Myocyte (in vitro differentiated cells): ENCODE measurements around the gene C16orf74. TPM values are rescaled to one million over a fixed set of nuclear protein-coding genes. Genes with fewer than 3 reads are reported as not detected.

Experiments used
- DNase-seq: peaks from one replicate; pipeline ENCODE4 v3.0.0-alpha.2; 2012; ENCODE audit warnings: low read depth
- microRNA counts: library from miRNA; unstranded; fragments of <30 nt; microRNA quantifications from one replicate; lab custom pipeline; 2016
- microRNA-seq: library from miRNA; unstranded; fragments of <30 nt; microRNA quantifications from one replicate; pipeline ENCODE4, GENCODE V29; 2016
- total RNA-seq: library from RNA; depleted of rRNA; stranded (reverse); fragments of >200 nt; gene quantifications from 2 replicates; pipeline ENCODE4 v1.2.3, GENCODE V29; 2014

C16orf74 gene
- total RNA-seq, 1 donor from 2014 or later: 0.16 TPM

DNA sequence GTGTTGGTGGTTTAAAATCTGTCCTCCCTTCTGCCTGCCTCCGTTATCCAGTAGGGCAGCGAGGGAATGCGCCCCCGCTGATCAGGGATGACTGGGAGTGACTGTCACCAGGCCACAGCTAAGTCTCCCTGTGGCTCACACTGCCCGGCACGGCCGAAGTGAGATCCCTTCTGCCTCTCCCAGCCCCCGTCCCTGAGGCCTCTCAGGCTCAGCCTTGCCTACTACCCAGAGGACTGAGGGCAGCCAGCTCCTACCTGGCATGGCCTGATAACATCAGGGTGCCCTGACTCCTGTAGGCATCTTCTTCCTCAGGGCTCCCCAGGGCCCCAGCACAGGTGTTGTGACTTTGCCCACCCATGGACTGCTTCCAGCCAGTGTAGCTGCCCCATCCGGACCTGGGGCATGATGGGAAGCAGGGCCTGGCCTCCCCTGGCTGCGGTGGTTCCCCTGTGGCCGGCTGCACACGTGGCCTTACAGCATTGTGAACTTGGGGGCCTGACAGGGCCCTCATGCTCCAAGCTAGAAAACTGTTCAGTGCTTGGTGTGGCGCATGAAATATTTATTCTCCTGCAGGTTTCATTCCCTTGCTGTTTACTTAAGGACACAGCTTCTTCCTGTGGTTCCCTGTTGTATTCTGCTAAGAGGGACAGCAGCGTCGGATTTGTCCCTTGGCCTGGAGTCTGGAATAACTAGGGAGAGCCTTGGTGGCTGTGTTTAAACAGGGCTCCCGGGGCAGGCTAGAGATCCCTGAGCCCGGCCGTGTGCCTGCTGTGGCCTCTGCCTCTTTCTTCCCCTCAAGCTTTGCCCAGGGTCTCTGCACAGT lies 92.2 kb downstream of the C16orf74 start:
- DNase-seq: no peak

DNA sequence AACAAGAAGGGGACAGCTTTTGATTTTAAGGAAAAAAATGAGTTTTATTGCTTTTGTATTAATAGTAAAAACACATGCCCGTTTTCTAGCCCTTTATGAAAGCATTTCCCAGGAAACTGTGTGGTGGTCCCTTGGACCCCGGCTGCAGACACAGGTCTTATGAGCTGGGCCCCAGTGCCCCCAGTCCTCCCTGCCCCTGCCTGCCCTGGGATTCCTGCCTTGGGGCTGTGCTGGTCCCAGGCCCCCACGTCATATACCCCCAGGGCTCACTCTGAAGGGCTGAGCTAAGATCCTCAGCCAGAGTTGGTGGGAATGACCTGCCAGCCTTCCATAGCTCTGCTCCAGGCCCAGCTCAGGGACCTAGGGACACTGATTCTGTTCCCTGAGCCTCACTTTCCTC lies 92.9 kb downstream of the C16orf74 start:
- no peak for DNase-seq

MicroRNAs within 50 kb of the gene (microRNA counts, 767-probe panel; counts per million panel counts)
- microRNA hsa-miR-1910 (lab: Ali Mortazavi, UCI): not detected

Small RNA genes within 50 kb of the gene (microRNA-seq; reads per million reads assigned to microRNA genes)
- not detected for gene MIR1910

Other genes starting within 250 kb of the C16orf74 start
- 37.4 and 51.1 TPM in 2 replicates for gene GSE1, start 137.8 kb downstream of the C16orf74 start, total RNA-seq
- 0.88 and 2.9 TPM in 2 replicates for gene GINS2, start 62.1 kb downstream of the C16orf74 start, total RNA-seq
- gene EMC8, start 48.4 kb upstream of the C16orf74 start, total RNA-seq: 40.3 and 41.6 TPM in 2 replicates
- 345 and 400 TPM in 2 replicates for gene COX4I1, start 48.6 kb upstream of the C16orf74 start, total RNA-seq
- not detected in 2 replicates for gene IRF8, start 148.1 kb upstream of the C16orf74 start, total RNA-seq